Peyer's patch (tissue), 4 donors: ENCODE measurements around the gene ROBO1. TPM values are rescaled to one million over a fixed set of nuclear protein-coding genes. Genes with fewer than 3 reads are reported as not detected.

Experiments used
- DNase-seq, 3 donors: peaks; one replicate each; pipeline ENCODE4 v3.0.0-alpha.2; 2017 to 2019
- H3K27ac ChIP-seq, 4 donors: fragments of 200-600 bp; sonication (generic); one replicate each; pipeline ENCODE4 v1.5.1; 2016 to 2019
- H3K27me3 ChIP-seq, 2 donors: fragments of 200-600 bp; sonication (generic); one replicate each; pipeline ENCODE4 v1.5.1; 2019
- H3K36me3 ChIP-seq, 3 donors: fragments of 200-600 bp; sonication (generic); one replicate each; pipeline ENCODE4 v1.5.1; 2016 to 2019
- H3K4me1 ChIP-seq, 4 donors: fragments of 200-600 bp; sonication (generic); one replicate each; pipeline ENCODE4 v1.5.1; 2016 to 2019
- H3K4me3 ChIP-seq, 4 donors: fragments of 200-600 bp; sonication (generic); 1 replicate in 3 of 4; 2 replicates in 1 of 4; pipeline ENCODE4 v1.5.1; 2016 to 2019; ENCODE audit warnings: mild to moderate bottlenecking in 1 of 4
- H3K9me3 ChIP-seq, 4 donors: fragments of 200-600 bp; sonication (generic); one replicate each; pipeline ENCODE4 v1.5.1; 2016 to 2019; ENCODE audit warnings: mild to moderate bottlenecking in 1 of 4
- POLR2A ChIP-seq, 2 donors: fragments of 450-650 bp; IDR thresholded peaks; one replicate each; pipeline ENCODE4 v1.5.1; 2017; ENCODE audit warnings: antibody characterized with exemption in 2 of 2, mild to moderate bottlenecking in 2 of 2, moderate library complexity in 2 of 2
- total RNA-seq, 4 donors: library from RNA; depleted of rRNA; stranded (reverse); fragments of >200 nt; gene quantifications; one replicate each; pipeline ENCODE4 v1.1.0, GENCODE V29; 2016
- TF ChIP-seq, protein P1 (sequence below), 6 experiments: fragments of 450-650 bp in 4 of 6; fragments of 200-600 bp in 2 of 6; sonication (generic) in 1 of 6; IDR thresholded peaks; one replicate each; pipeline ENCODE4 v1.5.1; 2017 to 2019; ENCODE audit warnings: antibody characterized with exemption in 6 of 6, mild to moderate bottlenecking in 3 of 6, moderate library complexity in 1 of 6

The ROBO1 gene
- total RNA-seq, 4 donors from 2014 or later: 9.5 to 41.3 (median 24.2) TPM

DNA sequence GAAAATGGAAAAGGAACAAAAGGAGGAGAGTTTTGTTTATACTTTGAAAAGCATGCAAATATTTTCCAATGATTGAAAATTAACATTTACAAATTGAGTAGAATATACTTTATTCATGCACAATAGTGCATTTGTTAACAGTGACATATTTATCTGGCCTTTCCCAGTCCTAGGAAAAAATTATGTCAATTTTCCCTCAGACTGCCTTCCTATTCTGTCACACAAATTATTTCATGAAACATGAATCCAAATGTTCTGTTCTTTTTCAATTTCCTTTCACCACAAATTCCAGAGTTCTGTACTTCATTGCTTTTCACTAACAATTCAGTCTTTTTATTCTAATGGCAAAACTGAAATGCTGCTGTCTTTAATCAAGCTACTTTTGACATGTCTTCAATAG lies 945.1 kb downstream of the ROBO1 start:
- DNase-seq: no peak
- Histone ChIP-seq H3K27ac (no peak overlapping the region), H3K4me3 (no peak overlapping the region), H3K9me3 (no peaks in the 10 kb centered on the region), H3K4me1 (no peaks in the 10 kb centered on the region), H3K27me3 (no peaks in the 10 kb centered on the region), H3K36me3 (no peaks in the 10 kb centered on the region)
- TF ChIP-seq, protein P1, sequence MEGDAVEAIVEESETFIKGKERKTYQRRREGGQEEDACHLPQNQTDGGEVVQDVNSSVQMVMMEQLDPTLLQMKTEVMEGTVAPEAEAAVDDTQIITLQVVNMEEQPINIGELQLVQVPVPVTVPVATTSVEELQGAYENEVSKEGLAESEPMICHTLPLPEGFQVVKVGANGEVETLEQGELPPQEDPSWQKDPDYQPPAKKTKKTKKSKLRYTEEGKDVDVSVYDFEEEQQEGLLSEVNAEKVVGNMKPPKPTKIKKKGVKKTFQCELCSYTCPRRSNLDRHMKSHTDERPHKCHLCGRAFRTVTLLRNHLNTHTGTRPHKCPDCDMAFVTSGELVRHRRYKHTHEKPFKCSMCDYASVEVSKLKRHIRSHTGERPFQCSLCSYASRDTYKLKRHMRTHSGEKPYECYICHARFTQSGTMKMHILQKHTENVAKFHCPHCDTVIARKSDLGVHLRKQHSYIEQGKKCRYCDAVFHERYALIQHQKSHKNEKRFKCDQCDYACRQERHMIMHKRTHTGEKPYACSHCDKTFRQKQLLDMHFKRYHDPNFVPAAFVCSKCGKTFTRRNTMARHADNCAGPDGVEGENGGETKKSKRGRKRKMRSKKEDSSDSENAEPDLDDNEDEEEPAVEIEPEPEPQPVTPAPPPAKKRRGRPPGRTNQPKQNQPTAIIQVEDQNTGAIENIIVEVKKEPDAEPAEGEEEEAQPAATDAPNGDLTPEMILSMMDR (IDR thresholded peaks at IDR 0.05): no peak
- no peak for TF ChIP-seq POLR2A (IDR thresholded peaks at IDR 0.05)

DNA sequence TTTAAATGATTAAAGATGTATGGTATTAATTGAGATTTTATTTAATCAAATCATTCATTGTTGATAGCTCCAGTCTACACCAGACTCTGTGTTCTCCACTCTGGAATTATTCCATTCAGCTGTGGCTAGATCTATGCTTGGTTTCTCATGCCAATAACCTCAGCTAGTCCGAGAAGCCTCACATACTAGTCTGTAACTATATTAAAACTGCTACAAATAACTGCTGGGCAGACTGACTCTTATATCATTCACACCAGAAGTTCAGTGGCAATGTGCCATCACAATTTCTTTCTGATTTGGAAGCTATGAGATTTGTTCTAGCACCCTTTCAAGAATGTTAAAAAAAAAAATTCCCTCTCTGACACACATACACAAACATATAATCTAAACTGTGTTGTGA lies 947.3 kb downstream of the ROBO1 start:
- DNase-seq: no peak
- no peaks in the 10 kb centered on the region for H3K36me3 ChIP-seq
- no peak overlapping the region for H3K27ac ChIP-seq
- no peaks in the 10 kb centered on the region for H3K9me3 ChIP-seq
- H3K27me3 ChIP-seq: no peaks in the 10 kb centered on the region
- H3K4me3 ChIP-seq: no peak overlapping the region
- TF ChIP-seq POLR2A (IDR thresholded peaks at IDR 0.05): no peak
- TF ChIP-seq, protein P1 (IDR thresholded peaks at IDR 0.05): no peak
- H3K4me1 ChIP-seq: no peaks in the 10 kb centered on the region

DNA sequence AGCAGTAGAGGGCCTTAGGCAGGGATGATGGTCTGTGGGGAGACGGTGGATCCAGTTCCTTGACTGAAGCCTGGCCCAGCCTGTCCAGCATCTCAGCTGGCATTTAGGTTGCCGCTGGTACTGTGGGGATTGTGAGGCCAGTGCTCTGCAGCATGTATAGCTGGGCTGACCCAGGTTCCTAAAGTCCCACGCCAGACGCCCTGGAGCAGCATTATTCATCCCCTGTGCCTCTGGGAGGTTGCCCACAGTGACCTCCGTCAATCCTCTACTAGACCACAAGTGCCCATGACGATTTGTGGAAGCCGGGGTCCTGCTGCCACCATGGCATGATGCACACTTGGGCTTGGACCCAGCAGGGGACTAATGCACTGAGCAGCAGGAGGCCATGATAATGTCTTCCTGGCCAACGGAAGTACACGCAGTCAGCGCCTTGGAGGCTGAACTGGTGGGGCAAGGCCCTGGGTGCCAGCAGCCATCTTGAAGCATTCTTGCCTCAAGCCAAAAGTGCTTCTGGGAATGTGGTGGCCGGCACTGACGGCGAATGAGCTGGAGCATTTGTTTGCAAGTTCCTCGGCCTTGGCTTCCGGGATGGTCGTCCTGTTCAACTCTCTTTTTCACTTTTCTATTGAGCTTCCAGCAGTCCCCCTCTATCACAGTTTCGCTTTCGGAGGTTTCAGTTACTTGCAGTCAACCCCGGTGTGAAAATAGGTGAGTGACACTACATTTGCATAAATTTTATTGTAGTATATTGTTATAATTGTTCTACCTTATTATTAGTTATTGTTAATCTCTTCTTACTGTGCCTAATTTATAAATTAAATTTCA lies 949.4 kb downstream of the ROBO1 start:
- DNase-seq: peak in 1 of 3 donors; percentile 25
- H3K36me3 ChIP-seq: no peaks in the 10 kb centered on the region
- no peaks in the 10 kb centered on the region for H3K4me1 ChIP-seq
- no peak overlapping the region for H3K27ac ChIP-seq
- H3K27me3 ChIP-seq: no peaks in the 10 kb centered on the region
- no peak overlapping the region for H3K4me3 ChIP-seq
- TF ChIP-seq, protein P1 (IDR thresholded peaks at IDR 0.05): no peak
- no peak for TF ChIP-seq POLR2A (IDR thresholded peaks at IDR 0.05)
- H3K9me3 ChIP-seq: no peaks in the 10 kb centered on the region

DNA sequence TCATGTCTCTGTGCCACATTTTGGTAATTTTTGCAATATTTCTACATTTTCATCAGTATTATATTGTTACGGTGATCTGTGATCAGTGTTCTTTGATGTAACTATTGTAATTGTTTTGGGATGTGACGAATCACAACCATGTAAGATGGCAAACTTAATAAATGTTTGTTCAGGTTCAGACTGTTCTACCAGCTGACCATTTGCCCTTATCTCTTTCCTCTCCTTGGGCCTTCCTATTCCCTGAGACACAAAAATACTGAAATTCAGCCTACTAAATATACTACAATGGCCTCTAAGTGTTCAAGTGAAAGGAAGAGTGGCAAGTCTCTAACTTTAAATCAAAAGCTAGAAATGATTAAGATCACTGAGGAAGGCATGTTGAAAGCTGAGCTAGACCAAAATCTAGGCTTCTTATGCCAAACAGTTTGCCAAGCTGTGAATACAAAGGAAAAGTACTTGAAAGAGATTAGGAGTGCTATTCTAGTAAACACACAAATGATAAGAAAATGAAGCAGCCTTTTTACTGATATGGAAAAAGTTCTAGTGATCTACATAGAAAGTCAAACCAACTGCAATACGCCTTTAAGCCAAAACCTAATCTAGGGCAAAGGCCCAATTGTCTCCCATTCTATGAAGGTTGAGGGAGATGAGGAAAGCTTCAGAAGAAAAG lies 952.8 kb downstream of the ROBO1 start:
- TF ChIP-seq POLR2A (IDR thresholded peaks at IDR 0.05): no peak
- TF ChIP-seq, protein P1 (IDR thresholded peaks at IDR 0.05): no peak
- no peak overlapping the region for H3K27ac ChIP-seq
- no peaks in the 10 kb centered on the region for H3K9me3 ChIP-seq
- no peaks in the 10 kb centered on the region for H3K27me3 ChIP-seq
- DNase-seq: no peak
- no peaks in the 10 kb centered on the region for H3K36me3 ChIP-seq
- no peak overlapping the region for H3K4me3 ChIP-seq
- no peaks in the 10 kb centered on the region for H3K4me1 ChIP-seq

DNA sequence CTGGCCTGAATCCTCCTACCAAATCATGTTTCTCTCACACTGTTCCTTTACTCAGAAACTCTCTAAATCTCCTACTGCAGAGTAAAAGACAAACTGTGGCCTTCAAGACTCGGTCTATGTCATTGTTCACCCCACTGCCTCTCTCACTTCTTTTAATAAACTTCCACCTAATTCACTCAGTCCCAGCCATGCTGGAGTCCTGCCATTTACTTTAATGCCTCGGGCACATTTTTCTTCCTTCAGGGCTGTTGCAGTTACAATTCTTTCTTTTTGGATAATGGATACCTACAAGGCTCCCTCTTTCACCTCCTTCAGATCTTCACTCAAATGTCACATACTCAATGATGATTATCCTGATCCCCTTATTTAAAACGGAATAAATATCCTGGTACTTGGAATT lies 955.6 kb downstream of the ROBO1 start:
- H3K9me3 ChIP-seq: no peaks in the 10 kb centered on the region
- H3K27ac ChIP-seq: no peak overlapping the region
- no peaks in the 10 kb centered on the region for H3K4me1 ChIP-seq
- DNase-seq: no peak
- H3K27me3 ChIP-seq: no peaks in the 10 kb centered on the region
- H3K36me3 ChIP-seq: no peaks in the 10 kb centered on the region
- no peak overlapping the region for H3K4me3 ChIP-seq
- TF ChIP-seq, protein P1 (IDR thresholded peaks at IDR 0.05): no peak
- TF ChIP-seq POLR2A (IDR thresholded peaks at IDR 0.05): no peak
